Immature natural killer cell (primary cell): Measurements from ENCODE around the gene HTT. TPM values are rescaled to one million over a fixed set of nuclear protein-coding genes. Genes with fewer than 3 reads are reported as not detected.

Experiments
- DNase-seq, 3 donors: peaks; one replicate each; pipeline ENCODE4 v3.0.0; 2022; ENCODE audit warnings: mixed read lengths in 1 of 3
- H3K27ac Mint-ChIP-seq, 6 donors: one replicate each; pipeline ENCODE4 v1.8.0; 2020; ENCODE audit warnings: mixed read lengths in 6 of 6, mild to moderate bottlenecking in 5 of 6, inconsistent platforms in 4 of 6, moderate library complexity in 3 of 6
- H3K27me3 Mint-ChIP-seq, 3 donors: one replicate each; pipeline ENCODE4 v1.8.0; 2020 to 2021; ENCODE audit warnings: low read depth in 3 of 3, mild to moderate bottlenecking in 3 of 3, mixed read lengths in 3 of 3, moderate library complexity in 3 of 3, inconsistent platforms in 1 of 3
- H3K36me3 Mint-ChIP-seq, 3 donors: one replicate each; pipeline ENCODE4 v1.8.0; 2020; ENCODE audit warnings: mixed read lengths in 3 of 3, inconsistent platforms in 2 of 3, mild to moderate bottlenecking in 2 of 3
- H3K4me1 Mint-ChIP-seq, 2 donors: one replicate each; pipeline ENCODE4 v1.8.0; 2020; ENCODE audit warnings: inconsistent platforms in 2 of 2, mild to moderate bottlenecking in 2 of 2, mixed read lengths in 2 of 2, moderate library complexity in 1 of 2
- H3K4me3 Mint-ChIP-seq, 5 donors: one replicate each; pipeline ENCODE4 v1.8.0; 2020; ENCODE audit warnings: mild to moderate bottlenecking in 5 of 5, mixed read lengths in 5 of 5, inconsistent platforms in 3 of 5, moderate library complexity in 3 of 5
- H3K9me3 Mint-ChIP-seq, 6 donors: one replicate each; pipeline ENCODE4 v1.8.0; 2020; ENCODE audit warnings: mild to moderate bottlenecking in 6 of 6, mixed read lengths in 6 of 6, inconsistent platforms in 4 of 6, moderate library complexity in 3 of 6
- polyA plus RNA-seq, 3 donors: library from polyadenylated mRNA; unstranded; fragments of 300-500 nt; fragmentation: Illumina TruSeq; gene quantifications; one replicate each; pipeline ENCODE4 v1.2.3, GENCODE V29; 2021

Gene HTT
- polyA plus RNA-seq, 3 donors from 2014 or later: 5.3 to 16.9 (median 6.2) TPM

DNA sequence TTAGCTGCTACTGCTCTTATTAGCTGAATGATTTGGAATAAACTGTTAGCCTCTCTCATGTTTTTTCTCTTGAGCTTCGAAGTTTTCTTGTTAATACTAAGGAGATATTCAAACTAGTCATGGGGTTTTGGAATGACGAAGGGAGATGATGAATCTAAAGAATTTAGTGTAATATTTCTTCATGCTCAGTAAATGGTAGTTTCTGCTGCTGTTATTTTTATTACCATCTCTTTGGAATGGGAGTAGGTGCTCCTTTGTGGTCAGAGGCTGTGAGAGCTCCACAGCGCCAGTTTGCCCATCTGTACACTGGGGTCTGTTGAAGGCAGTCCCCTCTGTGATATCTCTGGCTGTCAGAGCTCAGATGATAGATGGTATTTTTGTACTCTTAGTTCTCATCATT is 33.7 kb downstream of the HTT start:
- Mint-ChIP-seq H3K9me3 (peaks cover 0 to 2% (median 0%) of the 10 kb centered on the region in 6 donors), H3K27ac (no peak overlapping the region)

DNA sequence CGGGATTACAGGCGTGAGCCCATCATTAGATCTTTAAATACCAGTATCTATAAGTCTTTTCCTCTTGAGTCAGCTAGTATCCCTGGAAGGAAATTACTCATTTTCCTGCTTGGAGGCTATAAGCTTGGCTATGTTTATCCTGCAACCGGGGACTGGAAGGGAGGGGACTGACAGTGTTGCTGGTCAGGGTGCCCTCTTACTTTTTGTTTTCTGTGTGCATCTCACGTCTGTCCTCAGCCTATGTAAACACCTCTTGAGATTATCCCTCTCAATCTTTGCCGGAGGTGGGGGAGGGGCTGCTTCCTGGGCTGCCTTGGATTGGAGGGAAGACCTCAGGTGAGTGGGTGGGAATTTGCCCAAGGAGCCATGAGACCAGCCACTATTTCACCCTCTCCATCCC is 37.0 kb downstream of the HTT start:
- Mint-ChIP-seq H3K4me3 (no peak overlapping the region), H3K9me3 (peaks cover 0 to 2% (median 0%) of the 10 kb centered on the region in 6 donors), H3K36me3 (peaks cover 14 to 53% (median 29%) of the 10 kb centered on the region in 3 donors), H3K4me1 (peaks cover 5 to 6% of the 10 kb centered on the region in 2 donors), H3K27ac (no peak overlapping the region), H3K27me3 (peaks cover 0 to 4% (median 2%) of the 10 kb centered on the region in 3 donors)
- no peak for DNase-seq

More for the DNA sequence above, 33.7 kb downstream of the HTT start:
- H3K27me3 Mint-ChIP-seq: peaks cover 0 to 4% (median 3%) of the 10 kb centered on the region in 3 donors
- no peak for DNase-seq
- H3K4me3 Mint-ChIP-seq: no peak overlapping the region
- peaks cover 14 to 44% (median 27%) of the 10 kb centered on the region in 3 donors for H3K36me3 Mint-ChIP-seq
- peaks cover 6 to 9% of the 10 kb centered on the region in 2 donors for H3K4me1 Mint-ChIP-seq

DNA sequence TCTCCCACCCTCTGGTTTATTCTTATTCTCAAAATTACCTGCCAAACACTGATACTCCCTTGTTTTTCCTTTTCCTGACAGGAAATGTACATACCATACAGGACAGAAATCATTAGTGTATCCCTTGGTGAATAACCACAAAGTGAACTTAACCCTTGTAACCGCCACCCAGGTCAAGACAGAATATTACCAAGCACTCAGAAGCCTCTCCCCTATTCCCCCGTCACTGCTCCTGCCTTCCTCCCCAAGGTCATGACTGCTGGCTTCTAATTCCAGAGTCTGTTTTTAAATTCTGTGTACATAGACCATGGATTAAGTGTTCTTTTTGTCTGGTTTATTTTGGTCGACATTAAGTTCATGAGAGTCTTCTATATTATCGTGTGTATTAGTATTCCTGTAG is 37.7 kb downstream of the HTT start:
- H3K27ac Mint-ChIP-seq: no peak overlapping the region
- DNase-seq: no peak
- H3K4me3 Mint-ChIP-seq: no peak overlapping the region
- peaks cover 0 to 2% of the 10 kb centered on the region in 2 donors for H3K4me1 Mint-ChIP-seq
- H3K36me3 Mint-ChIP-seq: peaks cover 14 to 55% (median 30%) of the 10 kb centered on the region in 3 donors
- H3K9me3 Mint-ChIP-seq: peaks cover 0 to 2% (median 0%) of the 10 kb centered on the region in 6 donors
- H3K27me3 Mint-ChIP-seq: peaks cover 0 to 4% (median 0%) of the 10 kb centered on the region in 3 donors

DNA sequence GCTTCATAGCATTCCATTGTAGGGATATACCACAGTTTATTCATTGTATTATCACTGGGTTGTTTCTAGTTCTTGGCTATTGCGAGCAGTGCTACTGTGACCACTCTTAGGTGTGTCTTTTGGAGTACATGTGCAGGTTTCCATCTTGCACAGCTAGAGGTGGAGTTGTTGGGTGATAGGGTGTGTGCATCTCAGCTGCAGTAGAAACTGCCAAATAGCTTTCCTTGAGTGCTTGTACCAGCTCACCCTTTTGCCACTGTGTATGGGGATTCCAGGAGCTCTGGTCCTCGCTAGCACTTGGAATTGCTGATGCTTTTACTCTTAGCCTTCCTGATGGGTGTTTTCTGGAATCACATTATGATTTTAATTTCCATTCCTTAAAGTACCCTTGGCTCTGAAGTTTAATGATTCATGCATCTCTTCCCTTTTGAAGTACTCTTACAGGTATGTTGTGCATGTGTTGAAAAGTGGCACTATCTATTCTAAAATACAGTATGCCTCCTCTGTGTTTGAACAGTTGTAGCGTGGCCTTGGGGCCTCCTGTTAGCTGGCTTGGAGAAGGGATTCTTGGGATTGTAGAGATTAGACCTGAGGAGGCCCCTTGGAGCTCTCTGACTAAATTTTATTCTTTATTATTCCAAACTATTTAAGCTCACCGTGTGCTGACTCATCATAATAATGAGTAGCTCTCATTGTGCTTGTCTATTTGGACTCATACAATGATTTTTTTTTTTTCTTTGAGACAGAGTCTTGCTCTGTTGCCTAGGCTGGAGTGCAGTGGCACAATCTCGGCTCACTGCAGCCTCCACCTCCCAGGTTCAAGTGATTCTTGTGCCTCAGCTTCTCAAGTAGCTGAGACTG is 38.4 kb downstream of the HTT start:
- H3K36me3 Mint-ChIP-seq: peaks cover 16 to 55% (median 32%) of the 10 kb centered on the region in 3 donors
- peaks cover 0 to 2% (median 0%) of the 10 kb centered on the region in 6 donors for H3K9me3 Mint-ChIP-seq
- H3K27me3 Mint-ChIP-seq: peaks cover 0 to 4% (median 0%) of the 10 kb centered on the region in 3 donors
- no peak overlapping the region for H3K4me3 Mint-ChIP-seq
- H3K27ac Mint-ChIP-seq: no peak overlapping the region
- no peaks in the 10 kb centered on the region for H3K4me1 Mint-ChIP-seq
- DNase-seq: no peak

DNA sequence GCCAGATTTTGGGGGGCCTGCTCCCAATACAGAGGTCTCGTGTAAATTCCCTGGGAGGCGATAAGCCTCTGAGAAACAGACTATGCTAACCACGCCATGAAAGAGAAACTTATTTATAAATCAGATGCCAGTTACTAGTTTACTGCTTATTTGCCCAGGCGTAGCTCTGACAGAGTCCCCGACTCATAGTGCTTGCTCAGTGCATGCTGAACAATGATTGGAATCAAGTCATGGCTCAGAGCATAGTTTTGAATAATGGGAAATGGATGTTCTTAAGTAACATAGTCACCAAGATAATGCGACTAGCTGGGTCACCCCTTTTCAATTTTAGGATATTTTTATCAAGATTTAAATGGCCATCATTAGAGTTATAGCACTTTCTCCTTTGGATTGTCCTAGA is 39.9 kb downstream of the HTT start:
- Mint-ChIP-seq H3K36me3 (peaks cover 17 to 55% (median 38%) of the 10 kb centered on the region in 3 donors), H3K4me1 (no peaks in the 10 kb centered on the region), H3K9me3 (peaks cover 0 to 2% (median 0%) of the 10 kb centered on the region in 6 donors), H3K27me3 (peaks cover 0 to 4% (median 0%) of the 10 kb centered on the region in 3 donors), H3K27ac (no peak overlapping the region), H3K4me3 (no peak overlapping the region)
- no peak for DNase-seq

DNA sequence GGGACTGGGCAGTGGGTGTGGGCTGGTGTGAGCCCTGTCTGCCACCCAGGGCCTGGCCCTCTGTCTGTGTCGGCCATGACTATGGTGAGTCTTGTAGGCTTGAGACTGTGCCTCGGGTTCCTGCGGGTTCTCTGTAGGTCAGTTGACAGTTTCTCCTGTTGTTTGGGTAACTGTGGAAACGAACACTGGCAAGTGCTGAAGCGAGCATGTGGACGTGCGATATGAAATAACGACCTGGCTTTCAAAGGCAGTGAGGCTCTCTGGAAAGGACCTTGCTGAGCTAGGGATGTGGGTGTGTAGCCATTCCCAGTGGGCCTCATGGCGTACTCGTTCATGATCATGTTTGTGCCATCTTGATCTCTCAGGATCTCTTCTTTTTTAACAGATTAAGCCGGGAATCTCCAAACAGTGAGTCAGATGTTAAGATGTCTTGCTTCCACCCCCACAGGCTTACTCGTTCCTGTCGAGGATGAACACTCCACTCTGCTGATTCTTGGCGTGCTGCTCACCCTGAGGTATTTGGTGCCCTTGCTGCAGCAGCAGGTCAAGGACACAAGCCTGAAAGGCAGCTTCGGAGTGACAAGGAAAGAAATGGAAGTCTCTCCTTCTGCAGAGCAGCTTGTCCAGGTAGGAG is 41.3 kb downstream of the HTT start:
- DNase-seq: no peak
- Mint-ChIP-seq H3K9me3 (peaks cover 0 to 2% (median 0%) of the 10 kb centered on the region in 6 donors), H3K27me3 (no peaks in the 10 kb centered on the region), H3K4me1 (no peaks in the 10 kb centered on the region), H3K27ac (no peak overlapping the region), H3K36me3 (peaks cover 11 to 49% (median 33%) of the 10 kb centered on the region in 3 donors), H3K4me3 (no peak overlapping the region)

DNA sequence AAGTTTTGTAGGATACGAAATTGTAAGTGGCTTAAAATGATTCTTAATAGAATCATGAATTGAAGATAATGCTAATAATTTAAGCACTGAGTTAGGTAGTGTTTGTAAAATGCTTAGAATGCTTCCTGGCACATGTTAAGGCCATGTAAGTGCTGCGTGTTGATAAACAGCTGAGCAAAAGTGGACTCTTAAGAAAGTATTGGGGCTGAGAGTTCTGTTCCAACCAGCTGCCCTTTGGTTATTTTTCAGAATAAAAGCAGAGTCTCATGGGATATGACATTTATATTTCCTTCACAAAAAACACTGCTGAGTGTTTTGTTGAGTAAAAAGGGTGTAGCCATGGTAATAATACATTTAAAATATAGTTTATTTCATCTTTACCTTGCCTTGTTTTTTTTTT is 42.5 kb downstream of the HTT start:
- Mint-ChIP-seq H3K4me1 (no peaks in the 10 kb centered on the region), H3K36me3 (peaks cover 16 to 51% (median 30%) of the 10 kb centered on the region in 3 donors), H3K4me3 (no peak overlapping the region), H3K27ac (no peak overlapping the region), H3K9me3 (no peaks in the 10 kb centered on the region), H3K27me3 (no peaks in the 10 kb centered on the region)
- DNase-seq: no peak

DNA sequence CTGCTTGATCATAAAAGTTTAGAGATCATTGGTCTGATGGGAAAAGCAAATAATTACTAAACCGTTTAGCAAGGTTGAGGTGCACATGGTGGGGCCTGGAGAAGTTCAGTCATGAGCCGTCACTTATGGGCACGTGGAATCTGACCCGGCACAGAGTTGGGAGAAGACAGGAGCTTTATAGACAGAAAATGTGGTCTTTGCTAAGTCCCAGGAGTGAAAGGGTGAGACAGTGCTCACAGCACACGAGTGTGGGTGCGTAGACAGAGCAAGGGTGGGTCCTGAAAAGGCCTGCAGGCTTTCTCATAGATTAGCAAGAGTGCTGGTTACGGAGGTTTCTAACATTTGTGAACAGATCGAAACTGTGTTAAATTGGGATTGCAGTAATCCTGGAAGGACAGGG is 43.8 kb downstream of the HTT start:
- no peaks in the 10 kb centered on the region for H3K9me3 Mint-ChIP-seq
- no peak for DNase-seq
- no peak overlapping the region for H3K27ac Mint-ChIP-seq
- peaks cover 21 to 57% (median 29%) of the 10 kb centered on the region in 3 donors for H3K36me3 Mint-ChIP-seq
- H3K27me3 Mint-ChIP-seq: no peaks in the 10 kb centered on the region
- H3K4me1 Mint-ChIP-seq: peaks cover 5 to 6% of the 10 kb centered on the region in 2 donors
- H3K4me3 Mint-ChIP-seq: no peak overlapping the region

DNA sequence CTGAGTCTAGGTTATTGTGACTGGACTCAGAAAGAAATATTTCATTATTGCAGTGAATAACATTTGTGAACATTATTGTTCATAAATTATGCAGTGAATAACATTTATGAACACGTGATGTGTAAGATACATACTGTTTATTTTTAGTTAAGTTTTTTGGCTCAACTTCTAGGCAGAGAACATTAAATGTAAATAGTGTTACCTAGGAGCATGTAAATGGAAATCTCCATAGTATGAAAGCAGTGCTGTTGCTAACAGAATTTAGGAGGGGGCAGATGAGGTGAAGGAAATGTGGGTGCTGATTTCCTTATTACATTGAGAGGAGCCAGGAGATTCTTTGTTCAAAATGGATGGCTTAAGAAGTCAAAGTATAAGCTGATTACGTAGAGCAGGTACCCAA is 45.0 kb downstream of the HTT start:
- Mint-ChIP-seq H3K27me3 (no peaks in the 10 kb centered on the region), H3K27ac (peak overlapping the region in 1 of 6 donors; percentile 3), H3K9me3 (no peaks in the 10 kb centered on the region), H3K36me3 (peaks cover 27 to 63% (median 29%) of the 10 kb centered on the region in 3 donors), H3K4me3 (no peak overlapping the region), H3K4me1 (peaks cover 5 to 6% of the 10 kb centered on the region in 2 donors)
- no peak for DNase-seq

DNA sequence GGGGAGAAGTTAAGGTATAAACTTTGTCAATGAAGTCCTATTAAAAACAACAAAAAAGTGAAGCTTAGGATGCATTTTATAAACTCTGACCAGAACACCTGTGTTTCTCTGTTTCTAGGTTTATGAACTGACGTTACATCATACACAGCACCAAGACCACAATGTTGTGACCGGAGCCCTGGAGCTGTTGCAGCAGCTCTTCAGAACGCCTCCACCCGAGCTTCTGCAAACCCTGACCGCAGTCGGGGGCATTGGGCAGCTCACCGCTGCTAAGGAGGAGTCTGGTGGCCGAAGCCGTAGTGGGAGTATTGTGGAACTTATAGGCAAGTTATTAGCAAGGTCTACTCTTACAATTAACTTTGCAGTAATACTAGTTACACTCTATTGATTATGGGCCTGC is 46.6 kb downstream of the HTT start:
- H3K36me3 Mint-ChIP-seq: peaks cover 28 to 52% (median 30%) of the 10 kb centered on the region in 3 donors
- peaks cover 5 to 6% of the 10 kb centered on the region in 2 donors for H3K4me1 Mint-ChIP-seq
- DNase-seq: no peak
- no peaks in the 10 kb centered on the region for H3K9me3 Mint-ChIP-seq
- no peak overlapping the region for H3K27ac Mint-ChIP-seq
- no peaks in the 10 kb centered on the region for H3K27me3 Mint-ChIP-seq
- H3K4me3 Mint-ChIP-seq: no peak overlapping the region

DNA sequence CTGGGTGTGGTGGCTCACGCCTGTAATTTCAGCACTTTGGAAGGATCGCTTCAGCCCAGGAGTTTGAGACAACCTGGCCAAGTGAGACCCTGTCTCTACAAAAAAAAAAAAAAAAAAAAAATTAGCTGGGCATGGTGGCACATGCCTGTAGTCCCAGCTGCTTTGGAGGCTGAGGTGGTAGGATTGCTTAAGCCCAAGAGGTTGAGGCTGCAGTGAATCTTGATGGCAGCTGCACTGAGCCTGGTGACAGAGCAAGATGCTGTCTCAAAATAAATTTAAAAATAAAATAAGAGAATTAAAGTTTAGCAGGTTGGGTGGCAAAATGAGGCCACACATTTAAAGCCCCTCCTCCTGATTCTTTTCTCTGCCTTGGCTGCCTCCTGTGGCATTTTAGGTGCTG is 47.1 kb downstream of the HTT start:
- DNase-seq: no peak
- no peak overlapping the region for H3K4me3 Mint-ChIP-seq
- peaks cover 28 to 49% (median 30%) of the 10 kb centered on the region in 3 donors for H3K36me3 Mint-ChIP-seq
- H3K27ac Mint-ChIP-seq: no peak overlapping the region
- no peaks in the 10 kb centered on the region for H3K9me3 Mint-ChIP-seq
- H3K27me3 Mint-ChIP-seq: no peaks in the 10 kb centered on the region
- H3K4me1 Mint-ChIP-seq: peaks cover 5 to 6% of the 10 kb centered on the region in 2 donors

DNA sequence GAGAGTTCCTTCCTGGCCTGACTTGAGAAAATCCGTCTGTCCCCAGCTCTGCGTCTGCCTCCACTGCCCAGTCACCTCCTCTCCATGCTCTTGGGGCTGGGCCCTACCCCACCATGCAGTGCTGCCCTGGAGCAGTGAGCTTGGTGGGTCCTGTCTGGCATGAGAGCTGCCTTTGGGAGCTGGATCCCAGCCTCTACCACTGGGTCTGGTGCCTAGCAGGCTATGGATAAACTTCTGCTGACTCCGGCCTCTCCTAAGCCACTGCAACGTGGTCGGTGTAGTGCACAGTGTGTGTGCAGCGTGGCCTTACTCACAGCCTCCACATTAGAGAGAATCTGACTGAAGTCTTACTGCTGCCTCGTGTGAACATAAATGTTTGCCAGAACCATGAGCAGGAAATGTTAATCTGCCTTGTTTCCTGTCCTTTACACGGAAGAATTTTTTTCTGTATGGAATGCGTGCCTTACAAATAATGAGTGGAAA is 47.6 kb downstream of the HTT start:
- DNase-seq: no peak
- Mint-ChIP-seq H3K9me3 (no peaks in the 10 kb centered on the region), H3K27ac (peak overlapping the region in 3 of 6 donors; percentile 18 to 59 (median 36)), H3K36me3 (peaks cover 30 to 53% (median 31%) of the 10 kb centered on the region in 3 donors), H3K4me3 (no peak overlapping the region), H3K4me1 (peaks cover 5 to 6% of the 10 kb centered on the region in 2 donors), H3K27me3 (no peaks in the 10 kb centered on the region)

DNA sequence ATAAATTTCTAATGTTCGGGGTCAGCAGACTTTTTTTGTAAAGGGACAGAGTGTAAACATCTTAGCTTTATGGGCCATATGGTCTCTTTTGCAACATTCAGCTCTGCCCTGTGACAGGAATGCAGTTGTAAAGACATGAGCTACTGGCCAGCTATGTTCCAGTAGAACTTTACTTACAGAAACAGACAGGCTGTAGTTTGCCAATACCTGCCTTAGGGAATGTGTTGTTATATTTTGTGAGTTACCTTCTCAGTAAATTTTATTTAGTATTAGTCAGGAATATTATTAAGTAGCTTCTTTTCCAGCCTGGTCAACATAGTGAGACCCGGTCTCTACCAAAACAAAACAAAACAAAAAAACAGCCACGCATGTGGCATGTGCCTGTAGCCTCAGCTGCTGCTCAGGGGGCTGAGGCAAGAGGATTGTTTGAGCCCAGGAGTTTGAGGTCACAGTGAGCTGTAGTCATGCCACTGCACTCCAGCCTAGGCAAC is 48.7 kb downstream of the HTT start:
- peaks cover 5 to 6% of the 10 kb centered on the region in 2 donors for H3K4me1 Mint-ChIP-seq
- DNase-seq: no peak
- no peak overlapping the region for H3K4me3 Mint-ChIP-seq
- peaks cover 28 to 50% (median 29%) of the 10 kb centered on the region in 3 donors for H3K36me3 Mint-ChIP-seq
- H3K27ac Mint-ChIP-seq: peak overlapping the region in 2 of 6 donors; percentile 33 to 55
- H3K27me3 Mint-ChIP-seq: no peaks in the 10 kb centered on the region
- no peaks in the 10 kb centered on the region for H3K9me3 Mint-ChIP-seq
